Esophagus muscularis mucosa (tissue), 4 donors: ENCODE results near the gene CDKN2A. TPM values are rescaled to one million over a fixed set of nuclear protein-coding genes. Genes with fewer than 3 reads are reported as not detected.

Source experiments
- DNase-seq: peaks from one replicate; pipeline ENCODE4 v3.0.0-alpha.2; 2017; ENCODE audit errors: extremely low spot score
- H3K27ac ChIP-seq, 4 donors: fragments of 200-600 bp; sonication (generic); replicated peaks in 1 of 4; 1 replicate in 3 of 4; 2 replicates in 1 of 4; pipeline ENCODE4 v1.5.1; 2016 to 2019; ENCODE audit warnings: mild to moderate bottlenecking in 1 of 4
- H3K27me3 ChIP-seq, 4 donors: fragments of 200-600 bp; sonication (generic); one replicate each; pipeline versions ENCODE4 v1.5.1 to v1.6.0; 2016 to 2019
- H3K36me3 ChIP-seq, 4 donors: fragments of 200-600 bp; sonication (generic); one replicate each; pipeline ENCODE4 v1.5.1; 2016 to 2019
- H3K4me1 ChIP-seq, 4 donors: fragments of 200-600 bp; sonication (generic); one replicate each; pipeline ENCODE4 v1.5.1; 2016 to 2019
- H3K4me3 ChIP-seq, 4 donors: fragments of 200-600 bp; sonication (generic); 1 replicate in 2 of 4; 2 replicates in 2 of 4; pipeline ENCODE4 v1.5.1; 2016 to 2019; ENCODE audit warnings: mild to moderate bottlenecking in 4 of 4, moderate library complexity in 1 of 4
- H3K9me3 ChIP-seq, 4 donors: fragments of 200-600 bp; sonication (generic); 1 replicate in 3 of 4; 2 replicates in 1 of 4; pipeline ENCODE4 v1.5.1; 2016 to 2019
- CTCF ChIP-seq, 3 experiments: fragments of 200-600 bp in 2 of 3; fragments of 450-650 bp in 1 of 3; sonication (generic) in 2 of 3; IDR thresholded peaks; one replicate each; pipeline ENCODE4 v1.5.1; 2017 to 2019; ENCODE audit warnings: antibody characterized with exemption in 3 of 3, mild to moderate bottlenecking in 2 of 3, moderate library complexity in 1 of 3
- EP300 ChIP-seq: sonication (generic); formaldehyde crosslinking; IDR thresholded peaks from one replicate; pipeline ENCODE4 v1.6.1; 2017; ENCODE audit warnings: antibody characterized with exemption
- POLR2A ChIP-seq: fragments of 450-650 bp; IDR thresholded peaks from one replicate; pipeline ENCODE4 v1.6.1; 2017; ENCODE audit warnings: antibody characterized with exemption, moderate library complexity, mild to moderate bottlenecking, low read depth
- POLR2AphosphoS5 ChIP-seq, 2 donors: sonication (generic); formaldehyde crosslinking; IDR thresholded peaks; one replicate each; pipeline ENCODE4 v1.6.1; 2017; ENCODE audit warnings: antibody characterized with exemption in 2 of 2
- WGBS: methylation state at CpG from one replicate; pipeline ENCODE4 v1.1.5; 2018; 5-methylcytosine and 5-hydroxymethylcytosine counted together
- intact Hi-C: fragments of 100-400 bp; cut with DNase I; formaldehyde crosslinking; loops from one replicate; pipeline ENCODE4 v1.15.1; 2023
- total RNA-seq, 4 donors: library from RNA; depleted of rRNA; stranded (reverse); fragments of >200 nt; gene quantifications; one replicate each; pipeline versions ENCODE4 v1.1.0 to v1.2.1, GENCODE V29; 2016

Gene CDKN2A
- total RNA-seq, 4 donors from 2014 or later = 3.1 to 6.0 (median 4.4) TPM

GRCh38 chr9:22033012-22033630 lies 38.9 kb upstream of the CDKN2A start:
- Histone ChIP-seq H3K27me3 (no peaks in the 10 kb centered on the region), H3K36me3 (no peaks in the 10 kb centered on the region), H3K27ac (no peak overlapping the region), H3K4me3 (no peak overlapping the region), H3K4me1 (peaks cover 0 to 11% (median 3%) of the 10 kb centered on the region in 4 donors), H3K9me3 (no peaks in the 10 kb centered on the region)
- no peak for DNase-seq
- 79% methylated on average over 8 of the region's 8 CpGs for WGBS
- TF ChIP-seq CTCF (IDR thresholded peaks at IDR 0.05) (no peak), EP300 (no peak), POLR2AphosphoS5 (IDR thresholded peaks at IDR 0.05) (no peak), POLR2A (no peak)
- intact Hi-C loops = loop anchor here (10.0 kb wide), 1 partner anchor 218 kb away; no protein-coding TSS in a partner anchor

GRCh38 chr9:22031655-22032411 lies 37.6 kb upstream of the CDKN2A start:
- no peaks in the 10 kb centered on the region for H3K4me1 ChIP-seq
- intact Hi-C loops = loop anchor here (10.0 kb wide), 1 partner anchor 217 kb away; no protein-coding TSS in a partner anchor
- no peak for DNase-seq
- H3K9me3 ChIP-seq = no peaks in the 10 kb centered on the region
- 86% methylated on average over 4 of the region's 4 CpGs for WGBS
- H3K27me3 ChIP-seq = no peaks in the 10 kb centered on the region
- no peaks in the 10 kb centered on the region for H3K36me3 ChIP-seq
- TF ChIP-seq POLR2A (no peak), EP300 (no peak), POLR2AphosphoS5 (IDR thresholded peaks at IDR 0.05) (no peak), CTCF (IDR thresholded peaks at IDR 0.05) (no peak)
- H3K27ac ChIP-seq = no peak overlapping the region
- no peak overlapping the region for H3K4me3 ChIP-seq

- H3K27ac ChIP-seq = no peak overlapping the region
- 63% methylated on average over 1 of the region's 1 CpG for WGBS
- no peak for TF ChIP-seq EP300
- intact Hi-C loops = loop anchor here (10.0 kb wide), 1 partner anchor 215 kb away; no protein-coding TSS in a partner anchor
- no peak overlapping the region for H3K4me3 ChIP-seq
- no peaks in the 10 kb centered on the region for H3K9me3 ChIP-seq
- no peaks in the 10 kb centered on the region for H3K36me3 ChIP-seq
- no peaks in the 10 kb centered on the region for H3K4me1 ChIP-seq
- H3K27me3 ChIP-seq = peaks cover 0 to 5% (median 0%) of the 10 kb centered on the region in 4 donors
- DNase-seq = no peak
These were observed 36.0 kb upstream of the CDKN2A start for GRCh38 chr9:22030101-22030598.

- Histone ChIP-seq H3K4me1 (no peaks in the 10 kb centered on the region), H3K36me3 (no peaks in the 10 kb centered on the region), H3K27me3 (peaks cover 0 to 5% (median 0%) of the 10 kb centered on the region in 4 donors), H3K27ac (no peak overlapping the region), H3K4me3 (no peak overlapping the region), H3K9me3 (no peaks in the 10 kb centered on the region)
- no peak for DNase-seq
- 73% methylated on average over 4 of the region's 4 CpGs for WGBS
- intact Hi-C loops = no loop called here
- TF ChIP-seq POLR2AphosphoS5 (IDR thresholded peaks at IDR 0.05) (no peak), EP300 (no peak), POLR2A (no peak)
These were observed 35.0 kb upstream of the CDKN2A start for GRCh38 chr9:22029231-22029630.

- DNase-seq = no peak
- no peaks in the 10 kb centered on the region for H3K9me3 ChIP-seq
- no peaks in the 10 kb centered on the region for H3K36me3 ChIP-seq
- H3K27ac ChIP-seq = no peak overlapping the region
- peaks cover 0 to 5% (median 0%) of the 10 kb centered on the region in 4 donors for H3K27me3 ChIP-seq
- no peak overlapping the region for H3K4me3 ChIP-seq
- intact Hi-C loops = no loop called here
- no peaks in the 10 kb centered on the region for H3K4me1 ChIP-seq
- TF ChIP-seq POLR2A (no peak), POLR2AphosphoS5 (IDR thresholded peaks at IDR 0.05) (no peak), CTCF (IDR thresholded peaks at IDR 0.05) (no peak), EP300 (no peak)
These were observed 34.2 kb upstream of the CDKN2A start for GRCh38 chr9:22028394-22028793.
